Suprapubic skin (tissue), 4 donors: Measurements from ENCODE around the gene RNF17. TPM values are rescaled to one million over a fixed set of nuclear protein-coding genes. Genes with fewer than 3 reads are reported as not detected.

ENCODE experiments used
- DNase-seq, 2 donors: peaks; one replicate each; pipeline ENCODE4 v3.0.0-alpha.2; 2019; ENCODE audit warnings: low spot score in 2 of 2
- H3K27ac ChIP-seq: fragments of 200-600 bp; sonication (generic); one replicate; pipeline ENCODE4 v1.5.1; 2019
- H3K27me3 ChIP-seq: fragments of 200-600 bp; sonication (generic); one replicate; pipeline ENCODE4 v1.5.1; 2019
- H3K36me3 ChIP-seq: fragments of 200-600 bp; sonication (generic); one replicate; pipeline ENCODE4 v1.5.1; 2019
- H3K4me1 ChIP-seq: fragments of 200-600 bp; sonication (generic); one replicate; pipeline ENCODE4 v1.5.1; 2019
- H3K4me3 ChIP-seq: fragments of 200-600 bp; sonication (generic); one replicate; pipeline ENCODE4 v1.5.1; 2019; ENCODE audit warnings: mild to moderate bottlenecking
- H3K9me3 ChIP-seq: fragments of 200-600 bp; sonication (generic); one replicate; pipeline ENCODE4 v1.5.1; 2019
- EP300 ChIP-seq: sonication (generic); formaldehyde crosslinking; IDR thresholded peaks from one replicate; pipeline ENCODE4 v1.6.1; 2017; ENCODE audit warnings: antibody characterized with exemption
- POLR2A ChIP-seq, 2 donors: fragments of 450-650 bp; IDR thresholded peaks; one replicate each; pipeline ENCODE4 v1.6.1; 2017; ENCODE audit warnings: antibody characterized with exemption in 2 of 2, mild to moderate bottlenecking in 2 of 2, moderate library complexity in 2 of 2
- POLR2AphosphoS5 ChIP-seq, 3 donors: sonication (generic); formaldehyde crosslinking; IDR thresholded peaks; one replicate each; pipeline ENCODE4 v1.6.1; 2017; ENCODE audit warnings: antibody characterized with exemption in 3 of 3
- WGBS: methylation state at CpG from one replicate; pipeline ENCODE4 v1.1.5; 2018; 5-methylcytosine and 5-hydroxymethylcytosine counted together
- total RNA-seq, 4 donors: library from RNA; depleted of rRNA; stranded (reverse); fragments of >200 nt; gene quantifications; one replicate each; pipeline ENCODE4 v1.1.0, GENCODE V29; 2016
- TF ChIP-seq, protein P1 (sequence below), 2 donors: fragments of 200-600 bp in 1 of 2; fragments of 450-650 bp in 1 of 2; sonication (generic) in 1 of 2; IDR thresholded peaks; one replicate each; pipeline ENCODE4 v1.5.1; 2016 to 2019; ENCODE audit warnings: antibody characterized with exemption in 2 of 2, mild to moderate bottlenecking in 1 of 2, moderate library complexity in 1 of 2

RNF17 gene
- total RNA-seq, 4 donors from 2014 or later, result not detected

- DNase-seq, result no peak
- Histone ChIP-seq H3K36me3 (no peaks in the 10 kb centered on the region), H3K4me1 (no peaks in the 10 kb centered on the region), H3K27ac (no peak overlapping the region), H3K27me3 (no peaks in the 10 kb centered on the region), H3K4me3 (no peak overlapping the region), H3K9me3 (peaks cover 3% of the 10 kb centered on the region)
- TF ChIP-seq EP300, result no peak
- no peak for TF ChIP-seq POLR2AphosphoS5 (IDR thresholded peaks at IDR 0.05)
- TF ChIP-seq, protein P1, sequence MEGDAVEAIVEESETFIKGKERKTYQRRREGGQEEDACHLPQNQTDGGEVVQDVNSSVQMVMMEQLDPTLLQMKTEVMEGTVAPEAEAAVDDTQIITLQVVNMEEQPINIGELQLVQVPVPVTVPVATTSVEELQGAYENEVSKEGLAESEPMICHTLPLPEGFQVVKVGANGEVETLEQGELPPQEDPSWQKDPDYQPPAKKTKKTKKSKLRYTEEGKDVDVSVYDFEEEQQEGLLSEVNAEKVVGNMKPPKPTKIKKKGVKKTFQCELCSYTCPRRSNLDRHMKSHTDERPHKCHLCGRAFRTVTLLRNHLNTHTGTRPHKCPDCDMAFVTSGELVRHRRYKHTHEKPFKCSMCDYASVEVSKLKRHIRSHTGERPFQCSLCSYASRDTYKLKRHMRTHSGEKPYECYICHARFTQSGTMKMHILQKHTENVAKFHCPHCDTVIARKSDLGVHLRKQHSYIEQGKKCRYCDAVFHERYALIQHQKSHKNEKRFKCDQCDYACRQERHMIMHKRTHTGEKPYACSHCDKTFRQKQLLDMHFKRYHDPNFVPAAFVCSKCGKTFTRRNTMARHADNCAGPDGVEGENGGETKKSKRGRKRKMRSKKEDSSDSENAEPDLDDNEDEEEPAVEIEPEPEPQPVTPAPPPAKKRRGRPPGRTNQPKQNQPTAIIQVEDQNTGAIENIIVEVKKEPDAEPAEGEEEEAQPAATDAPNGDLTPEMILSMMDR (IDR thresholded peaks at IDR 0.05), result no peak
- no peak for TF ChIP-seq POLR2A (IDR thresholded peaks at IDR 0.05)
- 60% methylated on average over 4 of the region's 4 CpGs for WGBS
Observed at GRCh38 chr13:24734950-24735349, 29.0 kb upstream of the RNF17 start.

DNA sequence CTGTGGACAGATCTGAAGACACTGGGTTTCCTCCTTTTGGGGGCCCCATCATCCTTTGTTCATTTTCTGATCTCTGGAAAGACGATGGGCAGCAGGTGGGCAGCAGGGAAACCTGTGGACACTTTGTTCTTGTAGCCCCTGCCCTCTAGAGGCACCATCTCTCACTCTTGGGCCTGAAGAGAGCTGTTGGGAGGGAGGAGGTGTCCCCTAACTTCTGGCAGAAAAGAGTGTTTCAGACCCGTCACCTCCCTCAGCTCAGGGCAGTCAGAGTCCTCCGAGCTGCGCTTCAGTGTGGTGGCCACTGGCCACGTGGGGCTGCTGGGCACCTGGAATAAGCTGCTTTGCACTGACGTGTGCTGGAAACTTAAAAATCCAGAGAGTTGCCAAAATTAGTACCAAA is 26.9 kb upstream of the RNF17 start:
- DNase-seq, result no peak
- Histone ChIP-seq H3K36me3 (no peaks in the 10 kb centered on the region), H3K4me3 (no peak overlapping the region), H3K27me3 (peaks cover 2% of the 10 kb centered on the region), H3K27ac (no peak overlapping the region), H3K9me3 (no peaks in the 10 kb centered on the region), H3K4me1 (no peaks in the 10 kb centered on the region)
- no peak for TF ChIP-seq POLR2AphosphoS5 (IDR thresholded peaks at IDR 0.05)
- 74% methylated on average over 6 of the region's 6 CpGs for WGBS

DNA sequence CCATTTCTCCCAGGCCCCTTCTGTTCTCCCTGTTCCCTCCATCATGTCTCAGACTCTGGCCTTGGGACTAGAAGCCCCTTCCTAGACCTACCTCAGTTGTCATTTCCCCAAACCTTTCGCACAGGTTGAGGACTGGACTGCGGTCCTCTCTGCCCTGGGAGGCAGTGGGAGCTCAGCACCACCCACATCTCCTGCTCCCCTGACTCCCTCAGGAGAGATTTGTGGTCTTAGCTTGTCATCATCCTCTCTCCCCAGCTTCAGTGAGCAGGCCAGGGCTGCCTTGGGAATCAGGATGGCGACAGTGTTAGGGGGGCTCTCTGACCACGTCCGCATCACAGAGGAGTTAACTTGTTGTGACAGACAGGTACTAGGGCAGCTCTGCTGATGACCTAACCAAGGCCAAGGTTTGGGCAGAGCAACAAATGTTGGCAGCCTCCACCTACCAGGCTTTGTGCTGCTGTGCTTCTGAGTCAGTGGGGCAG is 25.6 kb upstream of the RNF17 start:
- no peak for TF ChIP-seq POLR2A (IDR thresholded peaks at IDR 0.05)
- no peak for TF ChIP-seq EP300
- TF ChIP-seq, protein P1 (IDR thresholded peaks at IDR 0.05), result no peak
- TF ChIP-seq POLR2AphosphoS5 (IDR thresholded peaks at IDR 0.05), result no peak
- WGBS, result 80% methylated on average over 5 of the region's 5 CpGs
- Histone ChIP-seq H3K27ac (no peak overlapping the region), H3K9me3 (no peaks in the 10 kb centered on the region), H3K4me1 (no peaks in the 10 kb centered on the region), H3K4me3 (no peak overlapping the region), H3K27me3 (peaks cover 14% of the 10 kb centered on the region), H3K36me3 (no peaks in the 10 kb centered on the region)
- no peak for DNase-seq

GRCh38 chr13:24740014-24740890 is 23.7 kb upstream of the RNF17 start:
- no peak for DNase-seq
- Histone ChIP-seq H3K36me3 (no peaks in the 10 kb centered on the region), H3K4me3 (no peak overlapping the region), H3K4me1 (no peaks in the 10 kb centered on the region), H3K9me3 (no peaks in the 10 kb centered on the region), H3K27ac (no peak overlapping the region), H3K27me3 (peaks cover 29% of the 10 kb centered on the region)
- TF ChIP-seq POLR2AphosphoS5 (IDR thresholded peaks at IDR 0.05), result no peak
- TF ChIP-seq POLR2A (IDR thresholded peaks at IDR 0.05), result no peak
- TF ChIP-seq, protein P1 (IDR thresholded peaks at IDR 0.05), result no peak
- TF ChIP-seq EP300, result no peak
- WGBS, result 85% methylated on average over 6 of the region's 12 CpGs

- peaks cover 38% of the 10 kb centered on the region for H3K27me3 ChIP-seq
- WGBS, result 74% methylated on average over 11 of the region's 11 CpGs
- no peak overlapping the region for H3K4me3 ChIP-seq
- DNase-seq, result no peak
- no peaks in the 10 kb centered on the region for H3K9me3 ChIP-seq
- no peaks in the 10 kb centered on the region for H3K36me3 ChIP-seq
- no peaks in the 10 kb centered on the region for H3K4me1 ChIP-seq
- TF ChIP-seq, protein P1 (IDR thresholded peaks at IDR 0.05), result no peak
- TF ChIP-seq POLR2AphosphoS5 (IDR thresholded peaks at IDR 0.05), result no peak
- TF ChIP-seq EP300, result no peak
- TF ChIP-seq POLR2A (IDR thresholded peaks at IDR 0.05), result no peak
- H3K27ac ChIP-seq, result no peak overlapping the region
Observed at GRCh38 chr13:24741016-24741662, 22.8 kb upstream of the RNF17 start.
